HEK293 (cell line): ENCODE measurements around the gene ARHGAP32.

Experiments
- CTCF ChIA-PET: fragments of 350-600 bp; formaldehyde crosslinking; extraction: SDS; loops from one replicate; lab custom pipeline; 2021; ENCODE audit warnings: antibody characterized with exemption; lab: Yijun Ruan, JAX
- POLR2A ChIA-PET: fragments of 300-600 bp; formaldehyde crosslinking; extraction: SDS; loops from one replicate; lab custom pipeline; 2020; ENCODE audit warnings: antibody characterized with exemption, inconsistent platforms; lab: Yijun Ruan, JAX
- H3K27ac ChIP-seq: fragments of 200-500 bp; sonication (Bioruptor generic); 2 replicates; pipeline ENCODE4 v1.5.1; 2014; ENCODE audit warnings: low read depth, low read length, control low read depth, inconsistent platforms; ENCODE audit errors: extremely low read depth
- H3K36me3 ChIP-seq, 2 experiments: fragments of 200-500 bp in 1 of 2; sonication (Bioruptor generic) in 1 of 2; 1 replicate in 1 of 2; 2 replicates in 1 of 2; pipeline ENCODE4 v1.5.1; 2014 to 2017; ENCODE audit warnings: inconsistent platforms in 2 of 2, low read length in 2 of 2; ENCODE audit not compliant: control insufficient read depth in 2 of 2, insufficient read depth in 1 of 2
- H3K4me1 ChIP-seq: fragments of 200-500 bp; sonication (Bioruptor generic); 2 replicates; pipeline ENCODE4 v1.5.1; 2014; ENCODE audit warnings: mild to moderate bottlenecking, low read length, inconsistent platforms; ENCODE audit not compliant: control insufficient read depth, insufficient read depth
- H3K4me3 ChIP-seq: 2 replicates; pipeline ENCODE4 v1.5.1; 2011; ENCODE audit warnings: low read depth, mild to moderate bottlenecking, control low read depth, low read length, moderate library complexity
- H3K9me3 ChIP-seq: fragments of 200-500 bp; sonication (Bioruptor generic); 2 replicates; pipeline ENCODE4 v1.5.1; 2014; ENCODE audit warnings: low read depth, low read length, inconsistent platforms; ENCODE audit not compliant: control insufficient read depth, insufficient read depth
- IKZF3 ChIP-seq: fragments of 450-650 bp; IDR thresholded peaks from 2 replicates; pipeline ENCODE4 v1.5.0; 2018; ENCODE audit warnings: missing biosample characterization, mild to moderate bottlenecking, missing genetic modification characterization, moderate library complexity
- SALL2 ChIP-seq: fragments of 450-650 bp; formaldehyde crosslinking; IDR thresholded peaks from 2 replicates; pipeline ENCODE4 v1.5.0; 2017; ENCODE audit warnings: missing biosample characterization, mild to moderate bottlenecking, missing genetic modification characterization, borderline replicate concordance
- ZBTB17 ChIP-seq: fragments of 450-650 bp; formaldehyde crosslinking; IDR thresholded peaks from 2 replicates; pipeline ENCODE4 v1.5.1; 2016; ENCODE audit warnings: missing biosample characterization, missing genetic modification characterization
- ZNF133 ChIP-seq: fragments of 450-650 bp; formaldehyde crosslinking; IDR thresholded peaks from 2 replicates; pipeline ENCODE4 v1.5.1; 2016; ENCODE audit warnings: missing biosample characterization, missing genetic modification characterization
- ZNF157 ChIP-seq: fragments of 450-650 bp; formaldehyde crosslinking; IDR thresholded peaks from 2 replicates; pipeline ENCODE4 v1.5.1; 2016; ENCODE audit warnings: missing biosample characterization, missing genetic modification characterization
- ZNF184 ChIP-seq: fragments of 450-650 bp; IDR thresholded peaks from 2 replicates; pipeline ENCODE4 v1.5.1; 2018; ENCODE audit warnings: missing biosample characterization, mild to moderate bottlenecking, missing genetic modification characterization
- ZNF366 ChIP-seq: fragments of 450-650 bp; formaldehyde crosslinking; conservative IDR thresholded peaks from 2 replicates; pipeline ENCODE4 v1.5.1; 2016; ENCODE audit warnings: missing biosample characterization, missing genetic modification characterization
- ZNF48 ChIP-seq: fragments of 450-650 bp; formaldehyde crosslinking; IDR thresholded peaks from 2 replicates; pipeline ENCODE4 v1.5.1; 2016; ENCODE audit warnings: missing biosample characterization, missing genetic modification characterization
- ZNF530 ChIP-seq: fragments of 450-650 bp; formaldehyde crosslinking; IDR thresholded peaks from 2 replicates; pipeline ENCODE4 v1.5.1; 2016; ENCODE audit warnings: low read depth, missing biosample characterization, missing genetic modification characterization
- ZNF660 ChIP-seq: fragments of 450-650 bp; IDR thresholded peaks from 2 replicates; pipeline ENCODE4 v1.5.1; 2018; ENCODE audit warnings: missing biosample characterization, mild to moderate bottlenecking, missing genetic modification characterization
- ZNF777 ChIP-seq: fragments of 450-650 bp; formaldehyde crosslinking; IDR thresholded peaks from 2 replicates; pipeline ENCODE4 v1.5.1; 2017; ENCODE audit warnings: missing biosample characterization, missing genetic modification characterization, borderline replicate concordance
- ZNF843 ChIP-seq: fragments of 450-650 bp; formaldehyde crosslinking; IDR thresholded peaks from 2 replicates; pipeline ENCODE4 v1.5.1; 2016; ENCODE audit warnings: missing biosample characterization, missing genetic modification characterization
- TF ChIP-seq, protein P1 (sequence below): fragments of 450-650 bp; formaldehyde crosslinking; IDR thresholded peaks from 2 replicates; pipeline ENCODE4 v1.5.0; 2017; ENCODE audit warnings: missing biosample characterization, missing genetic modification characterization, borderline replicate concordance
- TF ChIP-seq, protein P2 (sequence below): fragments of 450-650 bp; formaldehyde crosslinking; IDR thresholded peaks from 2 replicates; pipeline ENCODE4 v1.5.1; 2016; ENCODE audit warnings: missing biosample characterization, missing genetic modification characterization
- TF ChIP-seq, protein P3 (sequence below): fragments of 450-650 bp; formaldehyde crosslinking; IDR thresholded peaks from 2 replicates; pipeline ENCODE4 v1.5.1; 2016; ENCODE audit warnings: missing biosample characterization, missing genetic modification characterization
- TF ChIP-seq, protein P4 (sequence below): fragments of 450-650 bp; formaldehyde crosslinking; IDR thresholded peaks from 2 replicates; pipeline ENCODE4 v1.5.1; 2016; ENCODE audit warnings: missing biosample characterization, missing genetic modification characterization, borderline replicate concordance
- TF ChIP-seq, protein P5 (sequence below): fragments of 450-650 bp; formaldehyde crosslinking; IDR thresholded peaks from 2 replicates; pipeline ENCODE4 v1.5.1; 2016; ENCODE audit warnings: missing biosample characterization, missing genetic modification characterization, low read depth

ARHGAP32 gene

DNA sequence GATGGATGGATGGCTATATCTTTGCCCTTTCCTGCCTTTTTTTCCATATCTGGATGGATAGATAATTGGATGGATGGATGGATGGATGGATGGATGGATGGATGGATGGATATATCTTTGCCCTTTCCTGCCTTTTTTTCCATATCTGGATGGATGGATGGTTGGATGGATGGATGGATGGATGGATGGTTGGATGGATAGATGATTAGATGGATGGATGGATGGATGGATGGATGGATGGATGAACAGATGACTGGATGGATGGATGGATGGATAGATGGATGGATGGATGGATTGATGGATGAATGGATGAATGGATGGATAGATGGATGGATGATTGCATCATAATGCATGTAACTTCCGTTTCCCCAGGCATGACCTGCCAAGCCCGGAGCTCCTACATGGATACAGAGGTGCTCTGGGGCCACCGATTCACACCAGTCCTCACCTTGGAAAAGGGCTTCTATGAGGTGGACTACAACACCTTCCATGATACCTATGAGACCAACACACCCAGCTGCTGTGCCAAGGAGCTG is 276.0 kb downstream of the ARHGAP32 start:
- TF ChIP-seq ZNF777 (tag by site-specific recombination) (no peak), ZNF366 (peak; percentile 82), ZBTB17 (tag by site-specific recombination) (peak; percentile 91)
- TF ChIP-seq, protein P1, sequence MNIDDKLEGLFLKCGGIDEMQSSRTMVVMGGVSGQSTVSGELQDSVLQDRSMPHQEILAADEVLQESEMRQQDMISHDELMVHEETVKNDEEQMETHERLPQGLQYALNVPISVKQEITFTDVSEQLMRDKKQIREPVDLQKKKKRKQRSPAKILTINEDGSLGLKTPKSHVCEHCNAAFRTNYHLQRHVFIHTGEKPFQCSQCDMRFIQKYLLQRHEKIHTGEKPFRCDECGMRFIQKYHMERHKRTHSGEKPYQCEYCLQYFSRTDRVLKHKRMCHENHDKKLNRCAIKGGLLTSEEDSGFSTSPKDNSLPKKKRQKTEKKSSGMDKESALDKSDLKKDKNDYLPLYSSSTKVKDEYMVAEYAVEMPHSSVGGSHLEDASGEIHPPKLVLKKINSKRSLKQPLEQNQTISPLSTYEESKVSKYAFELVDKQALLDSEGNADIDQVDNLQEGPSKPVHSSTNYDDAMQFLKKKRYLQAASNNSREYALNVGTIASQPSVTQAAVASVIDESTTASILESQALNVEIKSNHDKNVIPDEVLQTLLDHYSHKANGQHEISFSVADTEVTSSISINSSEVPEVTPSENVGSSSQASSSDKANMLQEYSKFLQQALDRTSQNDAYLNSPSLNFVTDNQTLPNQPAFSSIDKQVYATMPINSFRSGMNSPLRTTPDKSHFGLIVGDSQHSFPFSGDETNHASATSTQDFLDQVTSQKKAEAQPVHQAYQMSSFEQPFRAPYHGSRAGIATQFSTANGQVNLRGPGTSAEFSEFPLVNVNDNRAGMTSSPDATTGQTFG: no peak
- TF ChIP-seq, protein P2, sequence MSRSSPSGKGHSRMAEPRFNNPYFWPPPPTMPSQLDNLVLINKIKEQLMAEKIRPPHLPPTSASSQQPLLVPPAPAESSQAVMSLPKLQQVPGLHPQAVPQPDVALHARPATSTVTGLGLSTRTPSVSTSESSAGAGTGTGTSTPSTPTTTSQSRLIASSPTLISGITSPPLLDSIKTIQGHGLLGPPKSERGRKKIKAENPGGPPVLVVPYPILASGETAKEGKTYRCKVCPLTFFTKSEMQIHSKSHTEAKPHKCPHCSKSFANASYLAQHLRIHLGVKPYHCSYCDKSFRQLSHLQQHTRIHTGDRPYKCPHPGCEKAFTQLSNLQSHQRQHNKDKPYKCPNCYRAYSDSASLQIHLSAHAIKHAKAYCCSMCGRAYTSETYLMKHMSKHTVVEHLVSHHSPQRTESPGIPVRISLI (tag by site-specific recombination): no peak
- TF ChIP-seq, protein P3, sequence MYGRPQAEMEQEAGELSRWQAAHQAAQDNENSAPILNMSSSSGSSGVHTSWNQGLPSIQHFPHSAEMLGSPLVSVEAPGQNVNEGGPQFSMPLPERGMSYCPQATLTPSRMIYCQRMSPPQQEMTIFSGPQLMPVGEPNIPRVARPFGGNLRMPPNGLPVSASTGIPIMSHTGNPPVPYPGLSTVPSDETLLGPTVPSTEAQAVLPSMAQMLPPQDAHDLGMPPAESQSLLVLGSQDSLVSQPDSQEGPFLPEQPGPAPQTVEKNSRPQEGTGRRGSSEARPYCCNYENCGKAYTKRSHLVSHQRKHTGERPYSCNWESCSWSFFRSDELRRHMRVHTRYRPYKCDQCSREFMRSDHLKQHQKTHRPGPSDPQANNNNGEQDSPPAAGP (tag by site-specific recombination): no peak
- CTCF ChIA-PET: no interaction called here
- H3K4me3 ChIP-seq: no peak overlapping the region
- H3K36me3 ChIP-seq: no peaks in the 10 kb centered on the region
- POLR2A ChIA-PET: no interaction called here
- no peak overlapping the region for H3K27ac ChIP-seq
- no peaks in the 10 kb centered on the region for H3K4me1 ChIP-seq
- H3K9me3 ChIP-seq: no peaks in the 10 kb centered on the region

DNA sequence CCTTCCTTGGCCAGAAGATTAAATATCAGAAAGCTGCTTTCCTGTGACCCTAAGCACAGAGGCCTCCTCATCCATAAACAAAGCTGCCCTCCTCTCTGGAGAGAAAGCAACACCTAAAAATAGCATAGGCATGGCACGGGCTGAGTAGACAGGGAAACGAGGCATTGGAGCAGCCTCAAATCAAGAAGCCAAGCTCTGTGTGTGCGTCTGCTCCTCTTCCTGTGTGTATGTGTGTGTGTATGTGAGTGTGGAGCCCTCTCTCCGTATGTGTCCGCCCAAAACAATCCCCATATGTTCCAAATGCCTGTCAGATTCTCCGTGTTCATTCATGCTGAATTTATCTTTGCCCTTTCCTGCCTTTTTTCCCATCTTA is 277.0 kb downstream of the ARHGAP32 start:
- Histone ChIP-seq H3K4me1 (no peaks in the 10 kb centered on the region), H3K27ac (no peak overlapping the region), H3K4me3 (no peak overlapping the region), H3K36me3 (no peaks in the 10 kb centered on the region), H3K9me3 (no peaks in the 10 kb centered on the region)
- TF ChIP-seq, protein P4, sequence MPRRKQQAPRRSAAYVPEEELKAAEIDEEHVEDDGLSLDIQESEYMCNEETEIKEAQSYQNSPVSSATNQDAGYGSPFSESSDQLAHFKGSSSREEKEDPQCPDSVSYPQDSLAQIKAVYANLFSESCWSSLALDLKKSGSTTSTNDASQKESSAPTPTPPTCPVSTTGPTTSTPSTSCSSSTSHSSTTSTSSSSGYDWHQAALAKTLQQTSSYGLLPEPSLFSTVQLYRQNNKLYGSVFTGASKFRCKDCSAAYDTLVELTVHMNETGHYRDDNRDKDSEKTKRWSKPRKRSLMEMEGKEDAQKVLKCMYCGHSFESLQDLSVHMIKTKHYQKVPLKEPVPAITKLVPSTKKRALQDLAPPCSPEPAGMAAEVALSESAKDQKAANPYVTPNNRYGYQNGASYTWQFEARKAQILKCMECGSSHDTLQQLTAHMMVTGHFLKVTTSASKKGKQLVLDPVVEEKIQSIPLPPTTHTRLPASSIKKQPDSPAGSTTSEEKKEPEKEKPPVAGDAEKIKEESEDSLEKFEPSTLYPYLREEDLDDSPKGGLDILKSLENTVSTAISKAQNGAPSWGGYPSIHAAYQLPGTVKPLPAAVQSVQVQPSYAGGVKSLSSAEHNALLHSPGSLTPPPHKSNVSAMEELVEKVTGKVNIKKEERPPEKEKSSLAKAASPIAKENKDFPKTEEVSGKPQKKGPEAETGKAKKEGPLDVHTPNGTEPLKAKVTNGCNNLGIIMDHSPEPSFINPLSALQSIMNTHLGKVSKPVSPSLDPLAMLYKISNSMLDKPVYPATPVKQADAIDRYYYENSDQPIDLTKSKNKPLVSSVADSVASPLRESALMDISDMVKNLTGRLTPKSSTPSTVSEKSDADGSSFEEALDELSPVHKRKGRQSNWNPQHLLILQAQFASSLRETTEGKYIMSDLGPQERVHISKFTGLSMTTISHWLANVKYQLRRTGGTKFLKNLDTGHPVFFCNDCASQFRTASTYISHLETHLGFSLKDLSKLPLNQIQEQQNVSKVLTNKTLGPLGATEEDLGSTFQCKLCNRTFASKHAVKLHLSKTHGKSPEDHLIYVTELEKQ (tag by site-specific recombination): no peak
- TF ChIP-seq ZNF48 (no peak), ZNF843 (no peak), SALL2 (tag by site-specific recombination) (no peak), ZNF133 (no peak), ZNF157 (tag by site-specific recombination) (no peak), ZNF530 (tag by site-specific recombination) (no peak), ZNF184 (no peak), ZNF660 (tag by site-specific recombination) (no peak), IKZF3 (tag by site-specific recombination) (no peak)
- TF ChIP-seq, protein P5, sequence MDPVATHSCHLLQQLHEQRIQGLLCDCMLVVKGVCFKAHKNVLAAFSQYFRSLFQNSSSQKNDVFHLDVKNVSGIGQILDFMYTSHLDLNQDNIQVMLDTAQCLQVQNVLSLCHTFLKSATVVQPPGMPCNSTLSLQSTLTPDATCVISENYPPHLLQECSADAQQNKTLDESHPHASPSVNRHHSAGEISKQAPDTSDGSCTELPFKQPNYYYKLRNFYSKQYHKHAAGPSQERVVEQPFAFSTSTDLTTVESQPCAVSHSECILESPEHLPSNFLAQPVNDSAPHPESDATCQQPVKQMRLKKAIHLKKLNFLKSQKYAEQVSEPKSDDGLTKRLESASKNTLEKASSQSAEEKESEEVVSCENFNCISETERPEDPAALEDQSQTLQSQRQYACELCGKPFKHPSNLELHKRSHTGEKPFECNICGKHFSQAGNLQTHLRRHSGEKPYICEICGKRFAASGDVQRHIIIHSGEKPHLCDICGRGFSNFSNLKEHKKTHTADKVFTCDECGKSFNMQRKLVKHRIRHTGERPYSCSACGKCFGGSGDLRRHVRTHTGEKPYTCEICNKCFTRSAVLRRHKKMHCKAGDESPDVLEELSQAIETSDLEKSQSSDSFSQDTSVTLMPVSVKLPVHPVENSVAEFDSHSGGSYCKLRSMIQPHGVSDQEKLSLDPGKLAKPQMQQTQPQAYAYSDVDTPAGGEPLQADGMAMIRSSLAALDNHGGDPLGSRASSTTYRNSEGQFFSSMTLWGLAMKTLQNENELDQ (tag by site-specific recombination): no peak
- CTCF ChIA-PET: interaction anchor here (0.6 kb wide), 1 partner anchor 112 kb away, joined by 4 read pairs; no protein-coding TSS in a partner anchor
- POLR2A ChIA-PET: interaction anchor here (0.5 kb wide), 1 partner anchor 1087 kb away, joined by 3 read pairs; the partner anchor contains the start of gene PRDM10
